ENCODE data around the gene TMED6.

The TMED6 gene

DNA sequence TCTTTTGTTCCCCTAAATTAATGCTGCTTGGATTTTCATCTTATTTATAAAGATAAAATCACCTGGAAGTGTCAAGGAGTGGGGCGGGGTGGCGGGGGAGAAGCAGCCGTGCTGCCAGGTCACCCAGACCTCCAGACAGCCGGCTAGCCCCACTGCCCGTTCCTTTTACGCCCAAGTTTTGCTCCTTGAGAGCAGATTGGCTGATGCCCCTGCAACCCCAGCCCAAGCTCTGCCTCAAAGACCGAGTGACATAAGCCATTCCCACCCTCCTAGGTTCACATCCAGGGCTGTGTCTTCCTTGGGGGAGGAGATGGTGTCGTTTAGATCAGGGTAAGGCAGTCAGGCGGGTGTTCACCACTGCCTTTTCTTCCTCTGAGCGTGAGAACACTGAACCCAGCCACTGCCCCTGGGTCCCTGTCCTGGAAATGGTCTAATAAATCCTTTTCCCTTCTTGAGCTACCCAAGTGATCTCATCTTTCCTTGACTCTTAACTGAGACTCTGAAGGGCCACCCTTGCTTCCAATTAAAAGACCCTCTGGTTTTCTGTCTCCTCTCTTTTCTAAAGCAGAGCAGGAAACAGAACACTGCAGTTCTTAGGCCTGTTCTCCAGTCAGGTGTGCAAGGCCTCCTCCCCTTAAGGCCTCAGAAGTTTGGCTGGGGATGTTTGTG lies 26.9 kb downstream of the TMED6 start:
- Mint-ChIP-seq H3K27me3 (ENCODE audit: low read depth) (no peaks in the 10 kb centered on the region), H3K9me3 (no peaks in the 10 kb centered on the region), H3K4me3 (no peak overlapping the region), H3K36me3 (ENCODE audit: low read depth) (peaks cover 64% of the 10 kb centered on the region), H3K27ac (no peak overlapping the region), H3K4me1 (ENCODE audit: low read depth) (peaks cover 30% of the 10 kb centered on the region)
- DNase-seq (ENCODE audit: low spot score), result no peak

DNA sequence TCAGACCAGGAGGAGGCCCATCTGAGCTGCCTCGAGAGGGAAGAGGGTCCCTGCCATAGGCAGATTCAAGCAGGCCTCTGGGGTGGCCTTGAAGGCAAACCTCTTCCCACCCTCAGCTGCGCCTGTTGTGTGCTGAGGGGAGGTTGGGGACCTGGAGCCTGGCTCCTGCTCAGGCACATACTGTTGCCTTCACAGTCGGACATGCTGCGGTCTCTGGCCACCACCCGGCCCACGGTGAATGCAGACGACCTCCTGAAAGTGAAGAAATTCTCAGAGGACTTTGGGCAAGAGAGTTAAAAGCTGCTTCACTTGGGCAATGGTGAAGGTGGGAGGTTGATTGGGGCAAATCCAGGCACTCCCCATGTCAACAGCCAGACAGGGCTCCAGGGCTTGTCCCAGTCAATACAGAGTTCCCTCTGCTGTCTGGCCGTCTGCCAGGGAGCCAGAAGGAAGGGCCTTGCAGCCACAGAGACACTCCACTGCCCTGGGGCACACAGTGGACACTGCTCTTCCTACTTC lies 27.5 kb downstream of the TMED6 start:
- no peaks in the 10 kb centered on the region for H3K27me3 Mint-ChIP-seq (ENCODE audit: low read depth)
- H3K4me1 Mint-ChIP-seq (ENCODE audit: low read depth), result peaks cover 25% of the 10 kb centered on the region
- H3K36me3 Mint-ChIP-seq (ENCODE audit: low read depth), result peaks cover 65% of the 10 kb centered on the region
- H3K4me3 Mint-ChIP-seq, result no peak overlapping the region
- H3K9me3 Mint-ChIP-seq, result no peaks in the 10 kb centered on the region
- H3K27ac Mint-ChIP-seq, result no peak overlapping the region
- no peak for DNase-seq (ENCODE audit: low spot score)

DNA sequence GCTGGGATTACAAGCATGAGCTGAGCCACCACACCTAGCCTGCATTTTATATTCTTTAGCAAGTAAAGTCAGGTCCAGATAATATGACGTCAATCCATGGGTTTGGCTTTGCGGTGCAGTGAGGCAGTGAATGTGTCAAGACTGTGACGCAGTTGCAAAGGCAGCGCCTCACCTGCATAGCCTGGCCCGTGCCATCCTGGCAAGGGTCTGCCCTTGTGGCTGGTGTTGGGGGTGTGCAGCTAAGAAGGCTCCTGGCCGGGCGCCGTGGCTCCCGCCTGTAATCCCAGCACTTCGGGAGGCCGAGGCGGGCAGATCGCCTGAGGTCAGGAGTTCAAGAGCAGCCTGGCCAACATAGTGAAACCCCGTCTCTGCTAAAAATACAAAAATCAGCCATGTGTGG lies 28.2 kb downstream of the TMED6 start:
- Mint-ChIP-seq H3K27ac (no peak overlapping the region), H3K4me1 (ENCODE audit: low read depth) (peaks cover 18% of the 10 kb centered on the region), H3K36me3 (ENCODE audit: low read depth) (peaks cover 60% of the 10 kb centered on the region), H3K9me3 (no peaks in the 10 kb centered on the region), H3K27me3 (ENCODE audit: low read depth) (no peaks in the 10 kb centered on the region), H3K4me3 (no peak overlapping the region)
- no peak for DNase-seq (ENCODE audit: low spot score)

DNA sequence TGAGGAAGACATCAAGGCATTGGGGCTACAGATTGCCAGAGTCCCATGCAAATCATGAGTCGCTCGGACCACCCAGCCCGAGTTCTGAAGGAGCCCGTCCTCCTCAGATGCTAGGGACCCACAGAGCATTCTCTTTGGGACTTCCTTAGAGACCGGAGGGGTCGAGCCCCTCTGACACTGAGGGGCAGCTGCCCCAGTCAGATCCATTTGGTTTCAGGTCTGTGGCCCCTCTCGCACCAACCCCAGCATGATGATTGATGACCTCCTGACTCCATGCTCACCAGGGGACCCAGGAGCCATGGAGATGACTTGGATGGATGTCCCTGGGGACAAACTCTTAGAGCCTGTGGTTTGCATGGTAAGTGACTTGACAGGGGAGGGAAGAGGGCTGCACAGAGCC lies 29.2 kb downstream of the TMED6 start:
- H3K36me3 Mint-ChIP-seq (ENCODE audit: low read depth), result peaks cover 58% of the 10 kb centered on the region
- no peak for DNase-seq (ENCODE audit: low spot score)
- no peak overlapping the region for H3K27ac Mint-ChIP-seq
- peaks cover 14% of the 10 kb centered on the region for H3K4me1 Mint-ChIP-seq (ENCODE audit: low read depth)
- H3K4me3 Mint-ChIP-seq, result no peak overlapping the region
- H3K27me3 Mint-ChIP-seq (ENCODE audit: low read depth), result no peaks in the 10 kb centered on the region
- no peaks in the 10 kb centered on the region for H3K9me3 Mint-ChIP-seq

DNA sequence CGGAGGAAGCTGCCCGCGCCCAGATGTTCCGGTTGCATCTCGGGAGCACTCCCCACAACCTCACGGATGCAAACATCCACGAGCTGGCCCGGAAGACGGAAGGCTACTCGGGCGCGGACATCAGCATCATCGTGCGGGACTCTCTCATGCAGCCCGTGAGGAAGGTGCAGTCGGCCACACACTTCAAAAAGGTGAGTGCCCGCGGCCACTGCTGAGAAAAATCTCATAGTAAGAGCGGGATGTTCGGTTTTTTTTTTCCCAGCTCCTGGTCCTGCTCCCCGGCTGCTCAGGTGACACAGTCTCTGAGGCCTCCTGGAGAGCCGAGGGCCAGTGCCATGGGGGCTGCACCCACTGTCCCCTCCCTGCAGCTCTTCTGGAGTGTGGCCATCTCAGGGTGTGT lies 30.5 kb downstream of the TMED6 start:
- Mint-ChIP-seq H3K4me1 (ENCODE audit: low read depth) (peaks cover 4% of the 10 kb centered on the region), H3K27me3 (ENCODE audit: low read depth) (no peaks in the 10 kb centered on the region), H3K36me3 (ENCODE audit: low read depth) (peaks cover 56% of the 10 kb centered on the region), H3K9me3 (no peaks in the 10 kb centered on the region), H3K4me3 (no peak overlapping the region), H3K27ac (no peak overlapping the region)
- DNase-seq (ENCODE audit: low spot score), result no peak

DNA sequence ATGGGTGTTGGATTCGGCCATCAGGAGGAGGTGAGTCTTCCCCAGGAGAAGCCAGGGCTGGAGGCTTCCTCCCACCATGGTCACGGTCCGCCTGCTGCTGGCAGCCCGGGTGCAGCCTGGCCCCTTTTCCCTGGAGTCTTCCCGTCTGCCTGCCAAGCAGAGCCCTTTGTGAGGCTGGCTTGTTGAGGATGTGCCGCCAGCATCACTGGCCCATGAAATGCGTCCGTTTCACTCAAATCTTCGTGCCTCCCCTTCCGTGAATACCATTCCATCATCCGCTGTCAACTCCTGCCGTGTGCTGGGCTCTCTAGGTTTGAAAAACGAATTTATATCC lies 30.9 kb downstream of the TMED6 start:
- Mint-ChIP-seq H3K27ac (no peak overlapping the region), H3K4me1 (ENCODE audit: low read depth) (peaks cover under 1% of the 10 kb centered on the region), H3K4me3 (no peak overlapping the region), H3K27me3 (ENCODE audit: low read depth) (no peaks in the 10 kb centered on the region), H3K9me3 (no peaks in the 10 kb centered on the region), H3K36me3 (ENCODE audit: low read depth) (peaks cover 55% of the 10 kb centered on the region)
- DNase-seq (ENCODE audit: low spot score), result no peak

DNA sequence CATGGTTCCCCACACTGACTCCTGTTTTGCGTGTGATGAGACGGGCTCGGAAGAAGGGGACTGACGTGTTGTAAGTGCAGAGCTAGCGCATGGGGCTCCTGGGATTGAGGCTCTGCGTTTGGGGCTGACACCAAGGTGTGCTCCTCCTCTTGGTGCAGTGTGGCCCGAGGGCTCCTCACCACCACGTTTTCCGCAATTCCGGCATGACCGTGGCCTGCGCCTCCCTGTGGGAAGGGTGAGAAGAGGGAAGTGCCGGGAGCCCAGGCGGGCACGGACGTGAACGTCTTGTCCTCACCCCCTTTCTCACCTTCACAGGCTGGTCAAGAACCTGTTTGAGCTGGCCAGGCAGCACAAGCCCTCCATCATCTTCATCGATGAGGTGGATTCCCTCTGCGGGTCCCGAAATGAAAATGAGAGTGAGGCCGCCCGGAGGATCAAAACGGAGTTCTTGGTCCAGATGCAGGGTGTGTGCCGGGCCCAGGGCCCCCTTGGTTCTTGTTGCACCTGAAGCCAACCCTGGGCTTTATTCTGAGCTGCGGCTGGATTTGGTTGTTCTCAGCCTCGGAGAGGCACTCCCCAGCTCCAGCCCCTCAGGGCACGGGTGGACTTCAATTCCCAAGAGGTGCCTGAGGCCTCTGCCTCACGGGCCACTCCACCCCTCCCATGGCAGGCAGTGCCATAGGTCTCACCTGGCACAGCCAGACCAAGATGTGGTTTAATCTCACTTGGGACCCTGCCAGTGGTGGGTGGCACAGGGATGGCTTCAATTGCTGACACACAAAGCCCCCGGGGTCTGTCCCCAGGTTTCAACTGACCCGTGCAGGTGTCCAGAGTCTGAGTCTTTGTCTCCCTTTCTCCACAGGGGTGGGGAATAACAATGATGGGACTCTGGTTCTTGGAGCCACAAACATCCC lies 31.5 kb downstream of the TMED6 start:
- H3K27me3 Mint-ChIP-seq (ENCODE audit: low read depth), result no peaks in the 10 kb centered on the region
- no peak for DNase-seq (ENCODE audit: low spot score)

DNA sequence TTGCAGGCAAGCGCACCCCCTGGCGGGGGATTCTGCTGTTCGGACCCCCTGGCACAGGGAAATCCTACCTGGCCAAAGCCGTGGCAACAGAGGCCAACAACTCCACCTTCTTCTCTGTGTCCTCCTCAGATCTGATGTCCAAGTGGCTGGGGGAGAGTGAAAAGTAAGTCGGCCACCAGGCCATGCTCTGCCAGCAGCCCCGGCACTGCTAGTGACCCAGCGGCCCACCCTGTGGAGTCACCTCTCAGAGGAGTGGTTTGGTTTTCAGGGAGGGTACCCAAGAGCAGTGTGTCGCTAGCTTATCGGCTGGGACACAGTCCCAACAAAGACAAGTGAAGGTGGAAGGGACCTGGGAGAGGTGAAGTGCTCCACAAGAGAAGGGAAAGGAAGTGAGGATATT lies 32.2 kb downstream of the TMED6 start:
- DNase-seq (ENCODE audit: low spot score), result no peak
- H3K4me1 Mint-ChIP-seq (ENCODE audit: low read depth), result no peaks in the 10 kb centered on the region
- H3K36me3 Mint-ChIP-seq (ENCODE audit: low read depth), result peaks cover 49% of the 10 kb centered on the region
- H3K27me3 Mint-ChIP-seq (ENCODE audit: low read depth), result no peaks in the 10 kb centered on the region
- H3K27ac Mint-ChIP-seq, result no peak overlapping the region
- no peak overlapping the region for H3K4me3 Mint-ChIP-seq
- H3K9me3 Mint-ChIP-seq, result no peaks in the 10 kb centered on the region

More for the DNA sequence above, 31.5 kb downstream of the TMED6 start:
- Mint-ChIP-seq H3K4me1 (ENCODE audit: low read depth) (no peaks in the 10 kb centered on the region), H3K9me3 (no peaks in the 10 kb centered on the region), H3K36me3 (ENCODE audit: low read depth) (peaks cover 53% of the 10 kb centered on the region), H3K27ac (no peak overlapping the region), H3K4me3 (no peak overlapping the region)

DNA sequence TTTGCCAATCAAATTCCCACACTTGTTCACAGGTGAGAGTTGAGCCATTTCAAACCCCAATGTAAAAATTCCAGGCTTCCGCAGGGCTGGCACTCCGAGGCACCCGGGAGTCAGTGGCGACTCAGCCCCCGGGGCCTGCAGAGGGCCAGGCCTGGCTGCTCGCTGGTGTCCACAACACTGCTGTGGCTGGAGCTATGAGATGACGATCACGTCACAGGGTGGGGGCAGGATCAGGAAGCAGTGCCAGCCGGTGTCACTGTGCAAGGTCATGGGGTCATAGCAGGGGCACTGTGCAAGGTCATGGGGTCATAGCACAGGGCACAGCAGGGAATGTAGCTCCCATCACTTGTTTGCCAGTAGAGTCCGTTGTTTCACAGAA lies 32.7 kb downstream of the TMED6 start:
- no peak for DNase-seq (ENCODE audit: low spot score)
- no peaks in the 10 kb centered on the region for H3K27me3 Mint-ChIP-seq (ENCODE audit: low read depth)
- H3K9me3 Mint-ChIP-seq, result no peaks in the 10 kb centered on the region
- H3K4me3 Mint-ChIP-seq, result no peak overlapping the region
- no peaks in the 10 kb centered on the region for H3K4me1 Mint-ChIP-seq (ENCODE audit: low read depth)
- peaks cover 51% of the 10 kb centered on the region for H3K36me3 Mint-ChIP-seq (ENCODE audit: low read depth)
- H3K27ac Mint-ChIP-seq, result no peak overlapping the region

DNA sequence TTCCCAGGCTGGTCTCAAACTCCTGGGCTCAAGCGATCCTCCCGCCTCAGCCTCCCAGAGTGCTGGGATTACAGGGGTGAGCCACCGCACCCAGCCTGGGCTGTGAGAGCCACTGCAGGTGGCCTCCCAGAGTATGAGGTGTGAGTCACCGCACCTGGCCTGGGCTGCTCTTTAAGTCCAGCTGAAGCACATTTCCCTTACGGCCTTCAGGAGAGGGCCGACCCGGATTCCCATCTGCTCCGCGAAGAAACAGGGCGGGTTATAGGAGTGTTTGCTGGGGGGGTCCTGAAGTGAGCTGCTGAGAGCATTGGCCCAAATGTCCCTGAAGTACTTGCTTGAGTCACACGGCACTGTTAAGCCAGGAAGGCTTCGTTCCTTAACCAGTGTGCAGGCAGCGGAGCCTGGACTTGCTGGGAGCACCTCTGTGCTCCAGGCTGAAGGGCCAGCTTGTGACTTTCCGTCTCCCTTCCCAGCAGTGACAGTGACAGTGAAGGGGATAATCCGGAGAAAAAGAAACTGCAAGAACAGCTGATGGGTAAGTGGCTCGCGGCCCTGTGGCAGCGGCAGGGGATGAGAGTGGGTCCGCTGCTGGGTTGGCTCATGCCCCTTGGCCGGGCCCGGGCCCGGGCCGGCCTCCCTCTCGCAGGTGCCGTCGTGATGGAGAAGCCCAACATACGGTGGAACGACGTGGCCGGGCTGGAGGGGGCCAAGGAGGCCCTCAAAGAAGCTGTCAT lies 33.2 kb downstream of the TMED6 start:
- no peaks in the 10 kb centered on the region for H3K27me3 Mint-ChIP-seq (ENCODE audit: low read depth)
- peaks cover 53% of the 10 kb centered on the region for H3K36me3 Mint-ChIP-seq (ENCODE audit: low read depth)
- H3K27ac Mint-ChIP-seq, result no peak overlapping the region
- DNase-seq (ENCODE audit: low spot score), result no peak
- H3K9me3 Mint-ChIP-seq, result no peaks in the 10 kb centered on the region
- H3K4me3 Mint-ChIP-seq, result no peak overlapping the region
- peaks cover 3% of the 10 kb centered on the region for H3K4me1 Mint-ChIP-seq (ENCODE audit: low read depth)

DNA sequence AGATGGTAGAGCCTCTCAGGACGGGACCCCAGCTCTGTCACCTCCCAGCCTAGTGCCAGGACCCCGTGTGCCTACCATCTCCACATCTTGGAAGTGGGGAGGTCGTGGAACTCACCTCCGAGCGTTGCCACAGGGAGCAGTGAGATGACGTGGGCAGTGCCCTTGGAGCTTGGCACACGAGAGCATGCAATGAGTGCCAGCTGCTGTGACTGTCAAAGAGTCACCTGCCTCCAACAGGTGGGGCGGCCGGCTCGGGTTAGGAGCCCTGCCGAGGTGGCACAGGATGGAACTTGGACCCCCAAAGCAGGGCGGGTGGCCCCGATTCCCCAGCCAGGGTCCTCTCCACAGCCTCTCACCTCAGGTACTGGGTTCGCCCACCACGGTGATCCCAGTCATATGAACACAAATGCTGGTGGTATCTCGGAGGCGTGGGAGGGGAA lies 35.0 kb downstream of the TMED6 start:
- Mint-ChIP-seq H3K36me3 (ENCODE audit: low read depth) (peaks cover 48% of the 10 kb centered on the region), H3K4me1 (ENCODE audit: low read depth) (peaks cover 12% of the 10 kb centered on the region), H3K27ac (no peak overlapping the region), H3K4me3 (no peak overlapping the region), H3K27me3 (ENCODE audit: low read depth) (no peaks in the 10 kb centered on the region), H3K9me3 (no peaks in the 10 kb centered on the region)
- DNase-seq (ENCODE audit: low spot score), result no peak

DNA sequence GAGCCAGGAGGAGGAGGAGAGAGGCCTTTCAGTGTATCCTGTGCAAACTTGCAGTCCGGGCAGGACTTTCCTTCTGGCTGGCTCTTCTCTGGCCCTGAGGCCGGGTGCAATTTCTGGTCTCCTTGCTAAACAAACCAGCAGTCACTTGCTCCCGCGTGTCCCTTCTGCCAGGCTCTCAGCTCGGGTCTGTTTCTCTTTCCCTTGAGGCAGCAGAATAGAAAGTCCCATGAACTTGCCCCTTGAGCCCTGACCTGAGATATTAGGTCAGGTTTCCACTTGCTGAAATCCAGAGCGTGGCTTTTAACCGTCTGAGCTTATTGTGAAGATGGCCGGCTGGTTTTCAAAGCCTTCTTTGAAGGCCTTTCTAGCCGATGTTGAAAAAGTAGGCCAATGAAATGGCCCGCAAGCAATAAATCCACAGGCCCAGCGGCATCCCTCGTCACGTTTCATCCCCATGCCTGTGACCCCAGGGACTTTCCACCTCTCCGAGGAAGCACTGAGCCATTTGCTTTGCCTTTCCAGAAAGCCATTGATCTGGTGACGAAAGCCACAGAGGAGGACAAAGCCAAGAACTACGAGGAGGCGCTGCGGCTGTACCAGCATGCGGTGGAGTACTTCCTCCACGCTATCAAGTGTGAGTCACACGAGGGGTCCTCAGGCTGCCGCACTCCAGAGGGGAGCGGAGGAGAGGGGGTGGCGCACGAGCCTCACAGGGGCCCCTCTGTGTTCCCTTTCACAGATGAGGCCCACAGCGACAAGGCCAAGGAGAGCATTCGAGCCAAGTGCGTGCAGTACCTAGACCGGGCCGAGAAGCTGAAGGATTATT lies 35.9 kb downstream of the TMED6 start:
- no peak for DNase-seq (ENCODE audit: low spot score)
- peaks cover 42% of the 10 kb centered on the region for H3K36me3 Mint-ChIP-seq (ENCODE audit: low read depth)

DNA sequence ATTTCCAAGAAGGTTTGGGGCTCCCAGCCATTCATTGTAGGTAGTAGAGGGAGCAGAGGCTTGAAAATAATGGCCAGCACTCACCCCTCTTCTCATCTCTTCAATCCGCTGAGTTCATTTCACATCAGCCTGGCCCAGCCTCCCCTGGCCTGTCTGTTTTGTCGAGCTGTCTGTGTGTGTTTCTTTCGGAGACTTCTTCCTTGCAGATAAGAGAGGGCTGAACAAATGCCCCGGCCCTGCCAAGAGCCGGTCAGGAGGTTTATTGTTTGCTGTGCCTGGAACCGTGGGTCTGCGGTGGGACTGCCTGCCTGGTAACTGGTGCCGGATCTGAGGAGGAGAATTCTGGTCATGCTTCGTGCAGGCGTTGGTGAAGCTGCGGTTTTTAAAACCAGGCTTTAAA lies 37.1 kb downstream of the TMED6 start:
- no peak for DNase-seq (ENCODE audit: low spot score)
- Mint-ChIP-seq H3K36me3 (ENCODE audit: low read depth) (peaks cover 42% of the 10 kb centered on the region), H3K4me1 (ENCODE audit: low read depth) (peaks cover 13% of the 10 kb centered on the region), H3K9me3 (no peaks in the 10 kb centered on the region), H3K27ac (no peak overlapping the region), H3K27me3 (ENCODE audit: low read depth) (no peaks in the 10 kb centered on the region), H3K4me3 (no peak overlapping the region)

More for the DNA sequence above, 35.9 kb downstream of the TMED6 start:
- Mint-ChIP-seq H3K4me3 (no peak overlapping the region), H3K27ac (no peak overlapping the region), H3K27me3 (ENCODE audit: low read depth) (no peaks in the 10 kb centered on the region), H3K9me3 (no peaks in the 10 kb centered on the region), H3K4me1 (ENCODE audit: low read depth) (peaks cover 12% of the 10 kb centered on the region)

All from T-helper 2 cell treated with Interferon-gamma antibody and Interleukin-4, amounts not matched to agents 5 μg/mL and 100 μg/mL, for 36 hours (primary cell).